Mesenchymal stem cell (in vitro differentiated cells and primary cell): Measurements from ENCODE around the gene SCG2.
A peak's percentile ranks its signal among the peaks of the same experiment; 100 is the strongest.

Experiments
- DNase-seq: peaks from one replicate; pipeline ENCODE4 v3.0.0-alpha.2; 2013
- H2AFZ ChIP-seq: one replicate; pipeline ENCODE4 v1.6.1; 2013; ENCODE audit warnings: low read depth, mild to moderate bottlenecking, control low read depth, inconsistent platforms, low read length, moderate library complexity
- H2AK5ac ChIP-seq: 2 replicates; pipeline ENCODE4 v1.6.1; 2013; ENCODE audit warnings: low read length, moderate library complexity, mild to moderate bottlenecking, inconsistent platforms; ENCODE audit not compliant: severe bottlenecking
- H2BK120ac ChIP-seq: one replicate; pipeline ENCODE4 v1.6.1; 2013; ENCODE audit warnings: low read depth, mild to moderate bottlenecking, inconsistent platforms, low read length, moderate library complexity
- H2BK12ac ChIP-seq, 2 experiments: one replicate each; pipeline ENCODE4 v1.6.1; 2013; ENCODE audit warnings: inconsistent platforms in 2 of 2, low read length in 2 of 2, mild to moderate bottlenecking in 2 of 2, moderate library complexity in 2 of 2, control low read depth in 1 of 2
- H2BK15ac ChIP-seq: one replicate; pipeline ENCODE4 v1.6.1; 2013; ENCODE audit warnings: mild to moderate bottlenecking, low read depth, inconsistent platforms; ENCODE audit not compliant: poor library complexity, severe bottlenecking
- H2BK5ac ChIP-seq: 2 replicates; pipeline ENCODE4 v1.6.1; 2013; ENCODE audit warnings: low read depth, mild to moderate bottlenecking, low read length, control low read depth, inconsistent platforms; ENCODE audit not compliant: poor library complexity, severe bottlenecking
- H3K14ac ChIP-seq, 2 experiments: one replicate each; pipeline ENCODE4 v1.6.1; 2013; ENCODE audit warnings: inconsistent platforms in 2 of 2, low read length in 2 of 2, control low read depth in 1 of 2, mild to moderate bottlenecking in 1 of 2, moderate library complexity in 1 of 2
- H3K18ac ChIP-seq, 2 experiments: one replicate each; pipeline ENCODE4 v1.6.1; 2013; ENCODE audit warnings: inconsistent platforms in 2 of 2, low read length in 2 of 2, control low read depth in 1 of 2, low read depth in 1 of 2, mild to moderate bottlenecking in 1 of 2
- H3K23ac ChIP-seq, 2 experiments: one replicate each; pipeline ENCODE4 v1.6.1; 2013; ENCODE audit warnings: inconsistent platforms in 2 of 2, low read length in 2 of 2, mild to moderate bottlenecking in 2 of 2, moderate library complexity in 2 of 2, control low read depth in 1 of 2
- H3K27ac ChIP-seq: 2 replicates; pipeline ENCODE4 v1.5.1; 2013; ENCODE audit warnings: mild to moderate bottlenecking, moderate library complexity, low read length, control low read depth, inconsistent platforms; ENCODE audit not compliant: poor library complexity, severe bottlenecking
- H3K27me3 ChIP-seq, 2 experiments: 2 replicates each; pipeline versions ENCODE4 v1.6.1 to v1.7.0; 2013; ENCODE audit warnings: low read length in 2 of 2, mild to moderate bottlenecking in 2 of 2, moderate library complexity in 2 of 2, control low read depth in 1 of 2, inconsistent platforms in 1 of 2; ENCODE audit not compliant: control insufficient read depth in 1 of 2, insufficient read depth in 1 of 2
- H3K36me3 ChIP-seq, 2 experiments: 2 replicates each; pipeline versions ENCODE4 v1.6.1 to v1.7.0; 2013; ENCODE audit warnings: low read length in 2 of 2, control low read depth in 1 of 2, inconsistent platforms in 1 of 2, low read depth in 1 of 2, mild to moderate bottlenecking in 1 of 2; ENCODE audit not compliant: insufficient read depth in 2 of 2, control insufficient read depth in 1 of 2
- H3K4ac ChIP-seq, 2 experiments: one replicate each; pipeline ENCODE4 v1.6.1; 2013; ENCODE audit warnings: inconsistent platforms in 2 of 2, low read length in 2 of 2, mild to moderate bottlenecking in 2 of 2, moderate library complexity in 2 of 2, control low read depth in 1 of 2, low read depth in 1 of 2
- H3K4me1 ChIP-seq: 2 replicates; pipeline ENCODE4 v1.6.1; 2013; ENCODE audit warnings: low read depth, low read length, control low read depth; ENCODE audit not compliant: control insufficient read depth, insufficient read depth
- H3K4me2 ChIP-seq: 2 replicates; pipeline ENCODE4 v1.6.1; 2013; ENCODE audit warnings: low read length, mild to moderate bottlenecking, inconsistent platforms; ENCODE audit not compliant: poor library complexity, severe bottlenecking
- H3K4me3 ChIP-seq, 2 experiments: 2 replicates each; pipeline versions ENCODE4 v1.5.1 to v1.7.0; 2013; ENCODE audit warnings: low read length in 2 of 2, mild to moderate bottlenecking in 2 of 2, control low read depth in 1 of 2, low read depth in 1 of 2; ENCODE audit not compliant: insufficient read depth in 1 of 2
- H3K79me1 ChIP-seq: replicated peaks from 2 replicates; pipeline ENCODE4 v1.6.1; 2013; ENCODE audit warnings: mild to moderate bottlenecking, control low read depth, low read length, inconsistent platforms; ENCODE audit not compliant: poor library complexity, severe bottlenecking
- H3K9ac ChIP-seq: 2 replicates; pipeline ENCODE4 v1.7.0; 2013; ENCODE audit warnings: mild to moderate bottlenecking, low read length, moderate library complexity
- H3K9me3 ChIP-seq: 2 replicates; pipeline ENCODE4 v1.7.0; 2013; ENCODE audit warnings: mild to moderate bottlenecking, low read length; ENCODE audit not compliant: control insufficient read depth
- H4K8ac ChIP-seq: one replicate; pipeline ENCODE4 v1.6.1; 2013; ENCODE audit warnings: inconsistent platforms, mild to moderate bottlenecking, low read length, moderate library complexity
- H4K91ac ChIP-seq: one replicate; pipeline ENCODE4 v1.6.1; 2013; ENCODE audit warnings: mild to moderate bottlenecking, low read length, inconsistent platforms
- WGBS: methylation state at CpG from one replicate; pipeline ENCODE4 v1.1.7; 2013; ENCODE audit warnings: mixed read lengths; 5-methylcytosine and 5-hydroxymethylcytosine counted together

The SCG2 gene

GRCh38 chr2:223647258-223647952 is 45.2 kb upstream of the SCG2 start:
- 81% methylated on average over 4 of the region's 6 CpGs for WGBS
- Histone ChIP-seq H2AK5ac (no peak overlapping the region), H3K23ac (no peak overlapping the region), H2BK5ac (no peak overlapping the region), H3K36me3 (no peaks in the 10 kb centered on the region), H3K4me1 (peaks cover 6% of the 10 kb centered on the region), H4K8ac (no peak overlapping the region), H3K4me3 (no peak overlapping the region), H3K27me3 (peaks cover 0 to 3% of the 10 kb centered on the region in 2 experiments), H3K18ac (peak overlapping the region; percentile 69 to 75), H3K27ac (no peak overlapping the region), H3K9ac (no peak overlapping the region), H3K4ac (peak overlapping the region; percentile 9 to 81), H2BK12ac (peak overlapping the region; percentile 34 to 91), H4K91ac (peak overlapping the region; percentile 56), H2BK15ac (no peak overlapping the region), H3K14ac (peak overlapping the region in 1 of 2 experiments; percentile 53), H3K79me1 (no peaks in the 10 kb centered on the region), H3K4me2 (no peak overlapping the region), H3K9me3 (no peaks in the 10 kb centered on the region), H2AFZ (no peak overlapping the region), H2BK120ac (no peak overlapping the region)
- DNase-seq, result peak; percentile 66

GRCh38 chr2:223644136-223644535 is 42.0 kb upstream of the SCG2 start:
- no peak overlapping the region for H3K4me3 ChIP-seq
- no peak overlapping the region for H3K14ac ChIP-seq
- peaks cover 6% of the 10 kb centered on the region for H3K4me1 ChIP-seq
- peak overlapping the region in 1 of 2 experiments; percentile 62 for H3K18ac ChIP-seq
- no peaks in the 10 kb centered on the region for H3K79me1 ChIP-seq
- no peak overlapping the region for H2BK120ac ChIP-seq
- no peak overlapping the region for H3K4me2 ChIP-seq
- no peak overlapping the region for H4K91ac ChIP-seq
- H3K36me3 ChIP-seq, result no peaks in the 10 kb centered on the region
- H4K8ac ChIP-seq, result no peak overlapping the region
- H3K4ac ChIP-seq, result no peak overlapping the region
- H2BK5ac ChIP-seq, result no peak overlapping the region
- H3K9me3 ChIP-seq, result no peaks in the 10 kb centered on the region
- H2BK12ac ChIP-seq, result no peak overlapping the region
- H3K9ac ChIP-seq, result no peak overlapping the region
- H2AK5ac ChIP-seq, result no peak overlapping the region
- H3K27ac ChIP-seq, result peak overlapping the region; percentile 44
- H3K23ac ChIP-seq, result no peak overlapping the region
- 0% methylated on average over 1 of the region's 3 CpGs for WGBS
- no peak overlapping the region for H2AFZ ChIP-seq
- H3K27me3 ChIP-seq, result peaks cover 0 to 3% of the 10 kb centered on the region in 2 experiments
- DNase-seq, result no peak
- H2BK15ac ChIP-seq, result no peak overlapping the region

GRCh38 chr2:223643309-223643708 is 41.1 kb upstream of the SCG2 start:
- H2AFZ ChIP-seq, result no peak overlapping the region
- H2BK15ac ChIP-seq, result no peak overlapping the region
- H4K91ac ChIP-seq, result no peak overlapping the region
- H2BK120ac ChIP-seq, result peak overlapping the region; percentile 30
- no peak overlapping the region for H3K23ac ChIP-seq
- H3K79me1 ChIP-seq, result no peaks in the 10 kb centered on the region
- H3K4ac ChIP-seq, result peak overlapping the region in 1 of 2 experiments; percentile 2
- peaks cover 6% of the 10 kb centered on the region for H3K9me3 ChIP-seq
- peak; percentile 51 for DNase-seq
- no peak overlapping the region for H3K4me2 ChIP-seq
- H3K18ac ChIP-seq, result peak overlapping the region in 1 of 2 experiments; percentile 20
- H2BK5ac ChIP-seq, result no peak overlapping the region
- no peak overlapping the region for H3K9ac ChIP-seq
- H2BK12ac ChIP-seq, result peak overlapping the region in 1 of 2 experiments; percentile 7
- H3K4me1 ChIP-seq, result peaks cover 6% of the 10 kb centered on the region
- H2AK5ac ChIP-seq, result no peak overlapping the region
- H4K8ac ChIP-seq, result no peak overlapping the region
- WGBS, result 22% methylated on average over 3 of the region's 4 CpGs
- H3K14ac ChIP-seq, result no peak overlapping the region
- no peak overlapping the region for H3K4me3 ChIP-seq
- peak overlapping the region; percentile 53 for H3K27ac ChIP-seq
- H3K27me3 ChIP-seq, result peaks cover 0 to 3% of the 10 kb centered on the region in 2 experiments
- H3K36me3 ChIP-seq, result no peaks in the 10 kb centered on the region

- H3K9me3 ChIP-seq, result peaks cover 6% of the 10 kb centered on the region
- no peak overlapping the region for H4K8ac ChIP-seq
- no peak overlapping the region for H2AFZ ChIP-seq
- H2AK5ac ChIP-seq, result no peak overlapping the region
- H3K27me3 ChIP-seq, result peaks cover 0 to 3% of the 10 kb centered on the region in 2 experiments
- DNase-seq, result peak; percentile 87
- no peak overlapping the region for H3K14ac ChIP-seq
- no peak overlapping the region for H3K23ac ChIP-seq
- no peak overlapping the region for H2BK5ac ChIP-seq
- peaks cover 5% of the 10 kb centered on the region for H3K4me1 ChIP-seq
- H2BK120ac ChIP-seq, result no peak overlapping the region
- H3K4me3 ChIP-seq, result no peak overlapping the region
- H2BK15ac ChIP-seq, result no peak overlapping the region
- no peaks in the 10 kb centered on the region for H3K79me1 ChIP-seq
- H3K4me2 ChIP-seq, result no peak overlapping the region
- no peak overlapping the region for H3K9ac ChIP-seq
- peak overlapping the region in 1 of 2 experiments; percentile 35 for H3K4ac ChIP-seq
- peak overlapping the region; percentile 73 to 80 for H3K18ac ChIP-seq
- WGBS, result no CpG with 5 or more reads among the region's 1 CpG
- H2BK12ac ChIP-seq, result peak overlapping the region in 1 of 2 experiments; percentile 89
- no peak overlapping the region for H3K27ac ChIP-seq
- H3K36me3 ChIP-seq, result no peaks in the 10 kb centered on the region
- H4K91ac ChIP-seq, result no peak overlapping the region
Measured at GRCh38 chr2:223642506-223642905, 40.3 kb upstream of the SCG2 start.
